Measurements from ENCODE around the gene DISC1.

The DISC1 gene

GRCh38 chr1:231878737-231879136 is 252.1 kb downstream of the DISC1 start:
- Histone ChIP-seq H3K4me3 (ENCODE audit: severe bottlenecking) (no peak overlapping the region), H3K4me1 (ENCODE audit: insufficient read depth, poor library complexity, severe bottlenecking) (no peaks in the 10 kb centered on the region), H3K27me3 (ENCODE audit: insufficient read depth, poor library complexity, severe bottlenecking) (no peaks in the 10 kb centered on the region), H3K9me3 (ENCODE audit: severe bottlenecking) (no peaks in the 10 kb centered on the region), H3K27ac (ENCODE audit: poor library complexity, severe bottlenecking) (no peak overlapping the region), H3K36me3 (ENCODE audit: low read depth) (no peaks in the 10 kb centered on the region)
- TF ChIP-seq CTCF (IDR thresholded peaks at IDR 0.05; ENCODE audit: poor library complexity, severe bottlenecking): no peak
- DNase-seq (ENCODE audit: low spot score) (no peak), ATAC-seq (ENCODE audit: low read depth) (no peak)

GRCh38 chr1:231879296-231879695 is 252.7 kb downstream of the DISC1 start:
- TF ChIP-seq CTCF (IDR thresholded peaks at IDR 0.05; ENCODE audit: poor library complexity, severe bottlenecking): no peak
- H3K4me3 ChIP-seq (ENCODE audit: severe bottlenecking): no peak overlapping the region
- no peaks in the 10 kb centered on the region for H3K4me1 ChIP-seq (ENCODE audit: insufficient read depth, poor library complexity, severe bottlenecking)
- no peaks in the 10 kb centered on the region for H3K27me3 ChIP-seq (ENCODE audit: insufficient read depth, poor library complexity, severe bottlenecking)
- H3K36me3 ChIP-seq (ENCODE audit: low read depth): no peaks in the 10 kb centered on the region
- no peak for ATAC-seq (ENCODE audit: low read depth)
- H3K27ac ChIP-seq (ENCODE audit: poor library complexity, severe bottlenecking): no peak overlapping the region
- H3K9me3 ChIP-seq (ENCODE audit: severe bottlenecking): no peaks in the 10 kb centered on the region
- DNase-seq (ENCODE audit: low spot score): no peak

- ATAC-seq (ENCODE audit: low read depth) (no peak), DNase-seq (ENCODE audit: low spot score) (no peak)
- H3K4me1 ChIP-seq (ENCODE audit: insufficient read depth, poor library complexity, severe bottlenecking): no peaks in the 10 kb centered on the region
- no peaks in the 10 kb centered on the region for H3K36me3 ChIP-seq (ENCODE audit: low read depth)
- no peaks in the 10 kb centered on the region for H3K27me3 ChIP-seq (ENCODE audit: insufficient read depth, poor library complexity, severe bottlenecking)
- H3K9me3 ChIP-seq (ENCODE audit: severe bottlenecking): no peaks in the 10 kb centered on the region
- H3K4me3 ChIP-seq (ENCODE audit: severe bottlenecking): no peak overlapping the region
- no peak for TF ChIP-seq CTCF (IDR thresholded peaks at IDR 0.05; ENCODE audit: poor library complexity, severe bottlenecking)
- H3K27ac ChIP-seq (ENCODE audit: poor library complexity, severe bottlenecking): no peak overlapping the region
Measured at GRCh38 chr1:231882333-231882732, 255.7 kb downstream of the DISC1 start.

GRCh38 chr1:231882790-231883189 is 256.2 kb downstream of the DISC1 start:
- H3K9me3 ChIP-seq (ENCODE audit: severe bottlenecking): no peaks in the 10 kb centered on the region
- no peak overlapping the region for H3K4me3 ChIP-seq (ENCODE audit: severe bottlenecking)
- no peak for TF ChIP-seq CTCF (IDR thresholded peaks at IDR 0.05; ENCODE audit: poor library complexity, severe bottlenecking)
- no peak for DNase-seq (ENCODE audit: low spot score)
- H3K27me3 ChIP-seq (ENCODE audit: insufficient read depth, poor library complexity, severe bottlenecking): no peaks in the 10 kb centered on the region
- ATAC-seq (ENCODE audit: low read depth): no peak
- H3K27ac ChIP-seq (ENCODE audit: poor library complexity, severe bottlenecking): no peak overlapping the region
- no peaks in the 10 kb centered on the region for H3K4me1 ChIP-seq (ENCODE audit: insufficient read depth, poor library complexity, severe bottlenecking)
- no peaks in the 10 kb centered on the region for H3K36me3 ChIP-seq (ENCODE audit: low read depth)

- no peak for DNase-seq (ENCODE audit: low spot score)
- no peaks in the 10 kb centered on the region for H3K9me3 ChIP-seq (ENCODE audit: severe bottlenecking)
- H3K4me1 ChIP-seq (ENCODE audit: insufficient read depth, poor library complexity, severe bottlenecking): no peaks in the 10 kb centered on the region
- H3K36me3 ChIP-seq (ENCODE audit: low read depth): no peaks in the 10 kb centered on the region
- TF ChIP-seq CTCF (IDR thresholded peaks at IDR 0.05; ENCODE audit: poor library complexity, severe bottlenecking): no peak
- no peak overlapping the region for H3K27ac ChIP-seq (ENCODE audit: poor library complexity, severe bottlenecking)
- H3K27me3 ChIP-seq (ENCODE audit: insufficient read depth, poor library complexity, severe bottlenecking): no peaks in the 10 kb centered on the region
- ATAC-seq (ENCODE audit: low read depth): no peak
- no peak overlapping the region for H3K4me3 ChIP-seq (ENCODE audit: severe bottlenecking)
Measured at GRCh38 chr1:231883382-231883781, 256.8 kb downstream of the DISC1 start.

Data from RWPE2 (cell line).